GM12878 (cell line): ENCODE results near the gene ADAMTS18. TPM values are rescaled to one million over a fixed set of nuclear protein-coding genes. Genes with fewer than 3 reads are reported as not detected.

Experiments used
- ATAC-seq: fragments of 200-7000 bp; cut with Tn5 transposase; 3 replicates; pipeline ENCODE4 v1.9.1; 2020; ENCODE audit warnings: mild to moderate bottlenecking, moderate library complexity
- BruUV-seq: library from RNA; stranded (reverse); fragments of 400-500 nt; replicated peaks from 2 replicates; lab custom pipeline; 2021; lab: Mats Ljungman, UMichigan
- CTCF ChIA-PET: fragments of 300-600 bp; sonication (Branson Sonifier 250); formaldehyde crosslinking; extraction: SDS; loops from one replicate; lab custom pipeline; 2021; ENCODE audit warnings: inconsistent platforms; lab: Yijun Ruan, JAX
- POLR2A ChIA-PET: fragments of 350-600 bp; formaldehyde crosslinking; extraction: SDS; loops from one replicate; lab custom pipeline; 2021; ENCODE audit warnings: inconsistent platforms; lab: Charles Lee
- RAD21 ChIA-PET: fragments of 300-600 bp; sonication (Branson Sonifier 250); formaldehyde crosslinking; loops from one replicate; lab custom pipeline; 2023; ENCODE audit warnings: antibody characterized with exemption; ENCODE audit not compliant: unreplicated experiment; lab: Charles Lee
- SMC1A ChIA-PET: fragments of 300-600 bp; sonication (Branson Sonifier 250); formaldehyde crosslinking; loops from one replicate; lab custom pipeline; 2023; ENCODE audit not compliant: unreplicated experiment, uncharacterized antibody; lab: Charles Lee
- DNase-seq: peaks from one replicate; pipeline ENCODE4 v3.0.0-alpha.2; 2011; ENCODE audit warnings: low read depth, low spot score
- FAIRE-seq: peaks from 3 replicates; lab custom pipeline; 2011; peaks lifted over from hg19 to GRCh38; lab: Jason Lieb, UNC
- H2AFZ ChIP-seq: 2 replicates; pipeline ENCODE4 v1.6.0; 2011; ENCODE audit warnings: low read depth, low read length, control low read depth; ENCODE audit not compliant: control insufficient read depth
- H3K27ac ChIP-seq: 2 replicates; pipeline ENCODE4 v1.5.1; 2011; ENCODE audit warnings: control low read depth; ENCODE audit not compliant: control insufficient read depth, insufficient read depth
- H3K27me3 ChIP-seq, 2 experiments: replicated peaks in 1 of 2; 2 replicates each; pipeline versions ENCODE4 v1.6.0 to v1.6.1; 2011; ENCODE audit warnings: low read length in 1 of 2; ENCODE audit not compliant: control insufficient read depth in 2 of 2, insufficient read depth in 2 of 2
- H3K36me3 ChIP-seq, 2 experiments: 2 replicates each; pipeline ENCODE4 v1.5.1; 2011; ENCODE audit warnings: low read length in 1 of 2; ENCODE audit not compliant: control insufficient read depth in 2 of 2, insufficient read depth in 2 of 2
- H3K4me1 ChIP-seq: 2 replicates; pipeline ENCODE4 v1.6.1; 2011; ENCODE audit warnings: mild to moderate bottlenecking, low read length, moderate library complexity, mixed read lengths; ENCODE audit not compliant: control insufficient read depth, insufficient read depth
- H3K4me2 ChIP-seq: 2 replicates; pipeline ENCODE4 v1.6.0; 2011; ENCODE audit warnings: control low read depth; ENCODE audit not compliant: control insufficient read depth, insufficient read depth
- H3K4me3 ChIP-seq: fragments of 200-600 bp; sonication (generic); 2 replicates; pipeline ENCODE4 v1.5.1; 2016
- H3K79me2 ChIP-seq: 2 replicates; pipeline ENCODE4 v1.6.0; 2011; ENCODE audit warnings: low read length; ENCODE audit not compliant: control insufficient read depth, insufficient read depth
- H3K9ac ChIP-seq: 2 replicates; pipeline ENCODE4 v1.8.0; 2011; ENCODE audit warnings: low read length, control low read depth, mixed read lengths; ENCODE audit not compliant: control insufficient read depth, insufficient read depth
- H3K9me3 ChIP-seq: replicated peaks from 3 replicates; pipeline ENCODE4 v1.5.1; 2011; ENCODE audit warnings: mild to moderate bottlenecking, low read length; ENCODE audit not compliant: control insufficient read depth, insufficient read depth
- H4K20me1 ChIP-seq: 2 replicates; pipeline ENCODE4 v1.6.0; 2011; ENCODE audit not compliant: control insufficient read depth, insufficient read depth
- BRCA1 ChIP-seq: IDR thresholded peaks from 2 replicates; pipeline ENCODE4 v1.6.1; 2011; ENCODE audit warnings: low read depth, low read length, improper control_type of control experiment
- CTCF ChIP-seq, 3 experiments: IDR thresholded peaks in 2 of 3; conservative IDR thresholded peaks in 1 of 3; 2 replicates each; pipeline ENCODE4 v1.5.1; 2011; ENCODE audit warnings: low read depth in 3 of 3, low read length in 3 of 3, mild to moderate bottlenecking in 3 of 3, control low read depth in 2 of 3, moderate library complexity in 2 of 3, inconsistent platforms in 1 of 3, mixed read lengths in 1 of 3; ENCODE audit not compliant: control insufficient read depth in 2 of 3, insufficient read depth in 1 of 3; ENCODE audit errors: extremely low read depth in 1 of 3
- EED ChIP-seq: sonication (generic); IDR thresholded peaks from 2 replicates; pipeline ENCODE4 v1.6.1; 2016; ENCODE audit warnings: antibody characterized with exemption, low read depth
- JUNB ChIP-seq: IDR thresholded peaks from 2 replicates; pipeline ENCODE4 v1.6.1; 2016; ENCODE audit warnings: antibody characterized with exemption, mild to moderate bottlenecking
- KAT2A ChIP-seq: conservative IDR thresholded peaks from 2 replicates; pipeline ENCODE4 v1.6.1; 2011; ENCODE audit warnings: low read depth, low read length; ENCODE audit not compliant: control insufficient read depth
- MEF2A ChIP-seq: IDR thresholded peaks from 2 replicates; pipeline ENCODE4 v1.6.1; 2011; ENCODE audit warnings: low read depth, mild to moderate bottlenecking, low read length, moderate library complexity; ENCODE audit not compliant: insufficient read depth
- MTA2 ChIP-seq: fragments of 450-650 bp; IDR thresholded peaks from 2 replicates; pipeline ENCODE4 v1.6.1; 2016; ENCODE audit warnings: low read depth, mild to moderate bottlenecking, moderate library complexity
- MYC ChIP-seq: IDR thresholded peaks from 2 replicates; pipeline ENCODE4 v1.6.1; 2011; ENCODE audit warnings: mild to moderate bottlenecking, low read length, moderate library complexity, inconsistent platforms; ENCODE audit not compliant: insufficient read depth, insufficient replicate concordance, insufficient read length, severe bottlenecking
- NFYB ChIP-seq: IDR thresholded peaks from 2 replicates; pipeline ENCODE4 v1.6.1; 2011; ENCODE audit warnings: low read depth, mild to moderate bottlenecking, low read length, improper control_type of control experiment, moderate library complexity; ENCODE audit not compliant: insufficient read depth
- NR2C2 ChIP-seq: IDR thresholded peaks from 2 replicates; pipeline ENCODE4 v1.6.1; 2011; ENCODE audit warnings: borderline replicate concordance, low read depth; ENCODE audit not compliant: control insufficient read depth, insufficient read length
- NR2F1 ChIP-seq: fragments of 450-650 bp; conservative IDR thresholded peaks from 2 replicates; pipeline ENCODE4 v1.6.1; 2017; ENCODE audit warnings: mild to moderate bottlenecking
- PAX8 ChIP-seq: fragments of 450-650 bp; IDR thresholded peaks from 2 replicates; pipeline ENCODE4 v1.6.1; 2017; ENCODE audit warnings: mild to moderate bottlenecking, moderate library complexity
- POLR2AphosphoS2 ChIP-seq: IDR thresholded peaks from 2 replicates; pipeline ENCODE4 v1.6.1; 2011; ENCODE audit warnings: low read depth, mild to moderate bottlenecking, low read length, improper control_type of control experiment, moderate library complexity
- RAD21 ChIP-seq: IDR thresholded peaks from 2 replicates; pipeline ENCODE4 v1.6.1; 2011; ENCODE audit warnings: mild to moderate bottlenecking, low read depth, low read length, moderate library complexity; ENCODE audit not compliant: insufficient read depth
- RAD51 ChIP-seq: fragments of 450-650 bp; IDR thresholded peaks from 2 replicates; pipeline ENCODE4 v1.6.1; 2016; ENCODE audit warnings: moderate library complexity, mild to moderate bottlenecking, inconsistent platforms
- RB1 ChIP-seq: fragments of 450-650 bp; formaldehyde crosslinking; IDR thresholded peaks from 2 replicates; pipeline ENCODE4 v1.6.1; 2017; ENCODE audit warnings: mild to moderate bottlenecking, borderline replicate concordance
- SMAD1 ChIP-seq: fragments of 450-650 bp; IDR thresholded peaks from 2 replicates; pipeline ENCODE4 v1.6.1; 2018; ENCODE audit warnings: mild to moderate bottlenecking, low read depth; ENCODE audit not compliant: partially characterized antibody
- SRF ChIP-seq, 2 experiments: IDR thresholded peaks; 2 replicates each; pipeline ENCODE4 v1.6.1; 2011; ENCODE audit warnings: low read depth in 2 of 2, low read length in 2 of 2, mild to moderate bottlenecking in 1 of 2, moderate library complexity in 1 of 2
- TARDBP ChIP-seq: IDR thresholded peaks from 2 replicates; pipeline ENCODE4 v1.6.1; 2016; ENCODE audit warnings: borderline replicate concordance
- TCF12 ChIP-seq: IDR thresholded peaks from 2 replicates; pipeline ENCODE4 v1.6.1; 2011; ENCODE audit warnings: low read depth, mild to moderate bottlenecking, low read length
- USF2 ChIP-seq: IDR thresholded peaks from 2 replicates; pipeline ENCODE4 v1.6.1; 2011; ENCODE audit warnings: low read depth, low read length, improper control_type of control experiment, borderline replicate concordance
- WGBS: methylation state at CpG from one replicate; pipeline ENCODE4 v1.1.6; 2016; ENCODE audit warnings: low lambda C conversion rate; ENCODE audit not compliant: insufficient replicate concordance, insufficient coverage; ENCODE audit errors: missing lambda C conversion rate; 5-methylcytosine and 5-hydroxymethylcytosine counted together
- in situ Hi-C: fragments of 300-500 bp; cut with MboI; formaldehyde crosslinking; loops from 9 replicates; pipeline ENCODE4 v1.14.3; 2018; ENCODE audit warnings: mixed read lengths
- intact Hi-C: fragments of 100-400 bp; cut with micrococcal nuclease; formaldehyde crosslinking; loops from one replicate; pipeline ENCODE4 v1.14.2; 2022; ENCODE audit not compliant: unreplicated experiment
- polyA plus RNA-seq, 11 experiments: library from polyadenylated mRNA; depleted of rRNA in 4 of 11; unstranded in 6 of 11; stranded (reverse) in 5 of 11; fragments of >200 nt; fragmentation: Nextera tagmentation in 4 of 11; fragmentation: Illumina TruSeq in 1 of 11; extraction: Ambion mirVana in 4 of 11; extraction: Trizol in 1 of 11; gene quantifications; 1 replicate in 1 of 11; 2 replicates in 10 of 11; pipeline versions ENCODE4 v1.2.1 to v1.2.3, GENCODE V29; 2011 to 2016; ENCODE audit warnings: inconsistent platforms in 2 of 11, missing spikeins in 2 of 11, low read depth in 1 of 11
- total RNA-seq, 4 experiments: library from RNA; depleted of rRNA in 3 of 4; stranded (reverse); fragments of >200 nt in 3 of 4; fragmentation: Illumina TruSeq in 1 of 4; extraction: Trizol in 1 of 4; gene quantifications; 2 replicates each; pipeline versions ENCODE4 v1.2.1 to v1.2.3, GENCODE V29; 2013 to 2021
- TF ChIP-seq, protein P1 (sequence below): IDR thresholded peaks from 2 replicates; pipeline ENCODE4 v1.6.1; 2012; ENCODE audit warnings: low read depth, low read length, improper control_type of control experiment

ADAMTS18 gene
- total and polyA plus RNA-seq, 10 of the 15 experiments (the other 5 are each of a cell fraction or from before 2014, with no cell fraction given): not detected

- ChIA-PET POLR2A (no interaction called here), SMC1A (interaction anchor here (11.5 kb wide), 1 partner anchor 348 kb away, joined by 108 read pairs; no protein-coding TSS in a partner anchor), CTCF (interaction anchor here (0.6 to 7.3 kb wide), 14 partner anchors 8 to 767 kb away, joined by 3 to 132 read pairs (median 4); no protein-coding TSS in a partner anchor), RAD21 (interaction anchor here (1.3 to 4.1 kb wide), 3 partner anchors 344 to 350 kb away, joined by 3 to 42 read pairs (median 5); no protein-coding TSS in a partner anchor)
- H3K4me1 ChIP-seq: no peaks in the 10 kb centered on the region
- H4K20me1 ChIP-seq: no peaks in the 10 kb centered on the region
- ATAC-seq (peak; percentile 97), DNase-seq (no peak), FAIRE-seq (peak; percentile 86)
- in situ Hi-C loops (loop anchor here (5.0 kb wide), 2 partner anchors 141 to 351 kb away; no protein-coding TSS in a partner anchor), intact Hi-C loops (loop anchor here (1.0 to 10.0 kb wide), 4 partner anchors 140 to 739 kb away; no protein-coding TSS in a partner anchor)
- H3K4me3 ChIP-seq: no peak overlapping the region
- WGBS: 6% methylated on average over 21 of the region's 21 CpGs
- H3K4me2 ChIP-seq: no peak overlapping the region
- H3K9ac ChIP-seq: no peak overlapping the region
- no peaks in the 10 kb centered on the region; a peak in 1 of 4 replicates for H3K27me3 ChIP-seq
- peak overlapping the region; percentile 55; the same call in 1 of the 2 replicates for H2AFZ ChIP-seq
- H3K27ac ChIP-seq: no peak overlapping the region
- no peaks in the 10 kb centered on the region for H3K79me2 ChIP-seq
- H3K36me3 ChIP-seq: no peaks in the 10 kb centered on the region
- H3K9me3 ChIP-seq: no peaks in the 10 kb centered on the region
- no TSS peak for BruUV-seq
- peak; percentile 100 for TF ChIP-seq RAD21
- TF ChIP-seq MEF2A: peak; percentile 29; the same call in 1 of the 2 replicates
- TF ChIP-seq SMAD1: no peak
- TF ChIP-seq RAD51: no peak
- no peak for TF ChIP-seq TARDBP
- no peak for TF ChIP-seq SRF (IDR thresholded peaks at IDR 0.05; ENCODE audit: low read depth in 2 of 2, low read length in 2 of 2)
- TF ChIP-seq KAT2A: no peak
- TF ChIP-seq MTA2: no peak
- TF ChIP-seq TCF12: no peak
- TF ChIP-seq USF2: no peak
- TF ChIP-seq EED: no peak
- TF ChIP-seq, protein P1, sequence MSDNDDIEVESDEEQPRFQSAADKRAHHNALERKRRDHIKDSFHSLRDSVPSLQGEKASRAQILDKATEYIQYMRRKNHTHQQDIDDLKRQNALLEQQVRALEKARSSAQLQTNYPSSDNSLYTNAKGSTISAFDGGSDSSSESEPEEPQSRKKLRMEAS: no peak
- TF ChIP-seq NR2F1: no peak
- no peak for TF ChIP-seq JUNB
- TF ChIP-seq PAX8: no peak
- peak; percentile 87; the same call in 1 of the 2 replicates for TF ChIP-seq RB1
- TF ChIP-seq NFYB: no peak
- TF ChIP-seq POLR2AphosphoS2: no peak
- no peak for TF ChIP-seq BRCA1
- TF ChIP-seq CTCF (IDR thresholded peaks at IDR 0.05 in 2 of 3, conservative IDR thresholded peaks at IDR 0.05 in 1 of 3; ENCODE audit: control insufficient read depth in 2 of 3, extremely low read depth in 1 of 3, insufficient read depth in 1 of 3, low read depth in 3 of 3, low read length in 3 of 3): peak; percentile 99 to 100 (median 100); a peak in 5 of 6 replicates
- TF ChIP-seq NR2C2: no peak
- TF ChIP-seq MYC: no peak
Measured at GRCh38 chr16:77236063-77236511, 198.7 kb downstream of the ADAMTS18 start.
